ENCODE data around the gene RASGRP4. TPM values are rescaled to one million over a fixed set of nuclear protein-coding genes. Genes with fewer than 3 reads are reported as not detected.

Gene RASGRP4
- total and polyA plus RNA-seq, 10 of the 15 experiments (the other 5 are each of a cell fraction or from before 2014, with no cell fraction given) = 0.24 to 7.4 (median 3.3) TPM

- H3K9ac ChIP-seq (ENCODE audit: control insufficient read depth, insufficient read depth, low read length) = no peak overlapping the region
- no peak overlapping the region for H3K27ac ChIP-seq (ENCODE audit: control insufficient read depth, insufficient read depth)
- intact Hi-C loops (cut with micrococcal nuclease; ENCODE audit: unreplicated experiment) = no loop called here
- no peak overlapping the region for H2AFZ ChIP-seq (ENCODE audit: control insufficient read depth, low read depth, low read length)
- RAD21 ChIA-PET (ENCODE audit: unreplicated experiment) = no interaction called here
- TF ChIP-seq BCL11A (IDR thresholded peaks at IDR 0.05; ENCODE audit: low read depth, low read length) (no peak), NFIC (IDR thresholded peaks at IDR 0.05; ENCODE audit: low read depth, low read length) (no peak), TAF1 (IDR thresholded peaks at IDR 0.05; ENCODE audit: borderline replicate concordance, low read depth, low read length) (no peak), BACH1 (IDR thresholded peaks at IDR 0.05; ENCODE audit: borderline replicate concordance) (no peak), IRF5 (IDR thresholded peaks at IDR 0.05; ENCODE audit: borderline replicate concordance) (no peak), MYB (IDR thresholded peaks at IDR 0.05; ENCODE audit: borderline replicate concordance, low read depth, low read length) (no peak)
- no peak overlapping the region for H3K4me2 ChIP-seq (ENCODE audit: control insufficient read depth, insufficient read depth)
- no peaks in the 10 kb centered on the region; the same call in 2 of the 3 replicates for H3K9me3 ChIP-seq (replicated peaks; ENCODE audit: control insufficient read depth, insufficient read depth, low read length)
- no peak for ATAC-seq
- no peak for DNase-seq (ENCODE audit: low read depth, low spot score)
- SMC1A ChIA-PET (ENCODE audit: uncharacterized antibody, unreplicated experiment) = no interaction called here
- no peaks in the 10 kb centered on the region; a peak in 1 of 4 replicates for H3K27me3 ChIP-seq (replicated peaks in 1 of 2; ENCODE audit: control insufficient read depth in 2 of 2, insufficient read depth in 2 of 2, low read length in 1 of 2)
- no peaks in the 10 kb centered on the region for H3K36me3 ChIP-seq (ENCODE audit: control insufficient read depth in 2 of 2, insufficient read depth in 2 of 2, low read length in 1 of 2)
- no TSS peak for BruUV-seq (replicated peaks)
- no peak overlapping the region for H3K4me3 ChIP-seq
- no peaks in the 10 kb centered on the region for H4K20me1 ChIP-seq (ENCODE audit: control insufficient read depth, insufficient read depth)
- FAIRE-seq = no peak
- POLR2A ChIA-PET = no interaction called here
- in situ Hi-C loops (cut with MboI) = no loop called here
- H3K79me2 ChIP-seq (ENCODE audit: control insufficient read depth, insufficient read depth, low read length) = no peaks in the 10 kb centered on the region
- 44% methylated on average over 17 of the region's 17 CpGs for WGBS (ENCODE audit: insufficient coverage, insufficient replicate concordance, low lambda C conversion rate, missing lambda C conversion rate)
- CTCF ChIA-PET = no interaction called here
- H3K4me1 ChIP-seq (ENCODE audit: control insufficient read depth, insufficient read depth, low read length) = no peaks in the 10 kb centered on the region
Measured at GRCh38 chr19:38467541-38468525, 41.8 kb upstream of the RASGRP4 start.

Measured in GM12878 (cell line).